Measurements from ENCODE around the gene XPO5. TPM values are rescaled to one million over a fixed set of nuclear protein-coding genes. Genes with fewer than 3 reads are reported as not detected.

XPO5 gene
- polyA plus RNA-seq, 1 of the 3 experiments (the other 2 are of a cell fraction) = 29.5 TPM

- no peak for TF ChIP-seq RCOR1 (IDR thresholded peaks at IDR 0.05; ENCODE audit: low read length)
- no peak for TF ChIP-seq CHD2 (IDR thresholded peaks at IDR 0.05; ENCODE audit: low read length, partially characterized antibody)
- TF ChIP-seq GATA2 (CRISPR knock-in tag; IDR thresholded peaks at IDR 0.05) = no peak
- TF ChIP-seq TEAD4 (IDR thresholded peaks at IDR 0.05; ENCODE audit: borderline replicate concordance, insufficient read depth) = no peak
- TF ChIP-seq, protein P1, sequence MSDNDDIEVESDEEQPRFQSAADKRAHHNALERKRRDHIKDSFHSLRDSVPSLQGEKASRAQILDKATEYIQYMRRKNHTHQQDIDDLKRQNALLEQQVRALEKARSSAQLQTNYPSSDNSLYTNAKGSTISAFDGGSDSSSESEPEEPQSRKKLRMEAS (IDR thresholded peaks at IDR 0.05; ENCODE audit: low read depth) = no peak
- TF ChIP-seq EZH2phosphoT487 (IDR thresholded peaks at IDR 0.05; ENCODE audit: borderline replicate concordance, low read depth) = no peak
- TF ChIP-seq, protein P2, sequence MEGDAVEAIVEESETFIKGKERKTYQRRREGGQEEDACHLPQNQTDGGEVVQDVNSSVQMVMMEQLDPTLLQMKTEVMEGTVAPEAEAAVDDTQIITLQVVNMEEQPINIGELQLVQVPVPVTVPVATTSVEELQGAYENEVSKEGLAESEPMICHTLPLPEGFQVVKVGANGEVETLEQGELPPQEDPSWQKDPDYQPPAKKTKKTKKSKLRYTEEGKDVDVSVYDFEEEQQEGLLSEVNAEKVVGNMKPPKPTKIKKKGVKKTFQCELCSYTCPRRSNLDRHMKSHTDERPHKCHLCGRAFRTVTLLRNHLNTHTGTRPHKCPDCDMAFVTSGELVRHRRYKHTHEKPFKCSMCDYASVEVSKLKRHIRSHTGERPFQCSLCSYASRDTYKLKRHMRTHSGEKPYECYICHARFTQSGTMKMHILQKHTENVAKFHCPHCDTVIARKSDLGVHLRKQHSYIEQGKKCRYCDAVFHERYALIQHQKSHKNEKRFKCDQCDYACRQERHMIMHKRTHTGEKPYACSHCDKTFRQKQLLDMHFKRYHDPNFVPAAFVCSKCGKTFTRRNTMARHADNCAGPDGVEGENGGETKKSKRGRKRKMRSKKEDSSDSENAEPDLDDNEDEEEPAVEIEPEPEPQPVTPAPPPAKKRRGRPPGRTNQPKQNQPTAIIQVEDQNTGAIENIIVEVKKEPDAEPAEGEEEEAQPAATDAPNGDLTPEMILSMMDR (IDR thresholded peaks at IDR 0.05) = no peak
- TF ChIP-seq FOSL2 (IDR thresholded peaks at IDR 0.05; ENCODE audit: borderline replicate concordance, low read depth) = no peak
- TF ChIP-seq, protein P3, sequence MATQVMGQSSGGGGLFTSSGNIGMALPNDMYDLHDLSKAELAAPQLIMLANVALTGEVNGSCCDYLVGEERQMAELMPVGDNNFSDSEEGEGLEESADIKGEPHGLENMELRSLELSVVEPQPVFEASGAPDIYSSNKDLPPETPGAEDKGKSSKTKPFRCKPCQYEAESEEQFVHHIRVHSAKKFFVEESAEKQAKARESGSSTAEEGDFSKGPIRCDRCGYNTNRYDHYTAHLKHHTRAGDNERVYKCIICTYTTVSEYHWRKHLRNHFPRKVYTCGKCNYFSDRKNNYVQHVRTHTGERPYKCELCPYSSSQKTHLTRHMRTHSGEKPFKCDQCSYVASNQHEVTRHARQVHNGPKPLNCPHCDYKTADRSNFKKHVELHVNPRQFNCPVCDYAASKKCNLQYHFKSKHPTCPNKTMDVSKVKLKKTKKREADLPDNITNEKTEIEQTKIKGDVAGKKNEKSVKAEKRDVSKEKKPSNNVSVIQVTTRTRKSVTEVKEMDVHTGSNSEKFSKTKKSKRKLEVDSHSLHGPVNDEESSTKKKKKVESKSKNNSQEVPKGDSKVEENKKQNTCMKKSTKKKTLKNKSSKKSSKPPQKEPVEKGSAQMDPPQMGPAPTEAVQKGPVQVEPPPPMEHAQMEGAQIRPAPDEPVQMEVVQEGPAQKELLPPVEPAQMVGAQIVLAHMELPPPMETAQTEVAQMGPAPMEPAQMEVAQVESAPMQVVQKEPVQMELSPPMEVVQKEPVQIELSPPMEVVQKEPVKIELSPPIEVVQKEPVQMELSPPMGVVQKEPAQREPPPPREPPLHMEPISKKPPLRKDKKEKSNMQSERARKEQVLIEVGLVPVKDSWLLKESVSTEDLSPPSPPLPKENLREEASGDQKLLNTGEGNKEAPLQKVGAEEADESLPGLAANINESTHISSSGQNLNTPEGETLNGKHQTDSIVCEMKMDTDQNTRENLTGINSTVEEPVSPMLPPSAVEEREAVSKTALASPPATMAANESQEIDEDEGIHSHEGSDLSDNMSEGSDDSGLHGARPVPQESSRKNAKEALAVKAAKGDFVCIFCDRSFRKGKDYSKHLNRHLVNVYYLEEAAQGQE (IDR thresholded peaks at IDR 0.05; ENCODE audit: low read depth, low read length) = no peak
- no peak for TF ChIP-seq USF1 (IDR thresholded peaks at IDR 0.05; ENCODE audit: borderline replicate concordance, low read depth)
- TF ChIP-seq TCF12 (IDR thresholded peaks at IDR 0.05) = no peak
- no peak for TF ChIP-seq NFIC (IDR thresholded peaks at IDR 0.05; ENCODE audit: borderline replicate concordance)
- no peak for TF ChIP-seq EP300 (IDR thresholded peaks at IDR 0.05; ENCODE audit: borderline replicate concordance in 1 of 2, low read depth in 1 of 2, low read length in 1 of 2)
- TF ChIP-seq ELF1 (IDR thresholded peaks at IDR 0.05) = no peak
- no peak for TF ChIP-seq SMC3 (IDR thresholded peaks at IDR 0.05; ENCODE audit: low read depth, low read length)
- H3K9me3 ChIP-seq = no peaks in the 10 kb centered on the region
- peaks cover 47 to 61% of the 10 kb centered on the region in 2 experiments for H3K36me3 ChIP-seq (replicated peaks in 1 of 2; ENCODE audit: control insufficient read depth in 1 of 2, insufficient read depth in 2 of 2, low read length in 1 of 2)
- no peaks in the 10 kb centered on the region for H3K9me2 ChIP-seq
- H3K9ac ChIP-seq = peak overlapping the region; percentile 97
- H2AFZ ChIP-seq (ENCODE audit: low read depth) = peak overlapping the region; percentile 93
- peak overlapping the region; percentile 82 for H3K4me2 ChIP-seq
- POLR2A ChIA-PET = interaction anchor here (0.8 to 1.7 kb wide), 6 partner anchors 10 to 731 kb away, joined by 3 to 7 read pairs (median 4); partner anchors contain the start of genes HSP90AB1 and TJAP1
- H3K4me3 ChIP-seq (ENCODE audit: low read depth in 2 of 2, low read length in 1 of 2) = peak overlapping the region; percentile 86 to 100
- H3K27ac ChIP-seq (ENCODE audit: low read depth in 2 of 2, low read length in 1 of 2) = peak overlapping the region; percentile 83 to 88
- peaks cover 64% of the 10 kb centered on the region for H3K79me2 ChIP-seq (ENCODE audit: insufficient read depth)
- 0% methylated on average over 7 of the region's 10 CpGs for WGBS (ENCODE audit: low lambda C conversion rate)
- peaks cover 10% of the 10 kb centered on the region for H3F3A ChIP-seq (replicated peaks; ENCODE audit: insufficient read depth)
- CTCF ChIA-PET = interaction anchor here (0.8 to 3.1 kb wide), 4 partner anchors 9 to 130 kb away, joined by 3 to 21 read pairs (median 8); no protein-coding TSS in a partner anchor
- H3K4me1 ChIP-seq (ENCODE audit: control insufficient read depth in 1 of 2, insufficient read depth in 2 of 2, low read depth in 1 of 2, low read length in 1 of 2) = peaks cover 13 to 19% of the 10 kb centered on the region in 2 experiments
- 0 out of 2 replicates have a peak, but pooled peaks cover 10% of the 10 kb centered on the region for H4K20me1 ChIP-seq (ENCODE audit: insufficient read depth)
- no peaks in the 10 kb centered on the region for H3K27me3 ChIP-seq (ENCODE audit: insufficient read depth)
- no peak for DNase-seq
Observed at GRCh38 chr6:43516367-43516696, 59.5 kb downstream of the XPO5 start.
